HG03159 (cell line): ENCODE data around the gene ACER1.

Experiments
- ATAC-seq: cut with Tn5 transposase; IDR thresholded peaks from one replicate; pipeline ENCODE4 v1.9.1; 2021; ENCODE audit warnings: mild to moderate bottlenecking, moderate library complexity; ENCODE audit not compliant: unreplicated experiment

The ACER1 gene

GRCh38 chr19:6270076-6270745 lies 63.2 kb downstream of the ACER1 start:
- no peak for ATAC-seq

DNA sequence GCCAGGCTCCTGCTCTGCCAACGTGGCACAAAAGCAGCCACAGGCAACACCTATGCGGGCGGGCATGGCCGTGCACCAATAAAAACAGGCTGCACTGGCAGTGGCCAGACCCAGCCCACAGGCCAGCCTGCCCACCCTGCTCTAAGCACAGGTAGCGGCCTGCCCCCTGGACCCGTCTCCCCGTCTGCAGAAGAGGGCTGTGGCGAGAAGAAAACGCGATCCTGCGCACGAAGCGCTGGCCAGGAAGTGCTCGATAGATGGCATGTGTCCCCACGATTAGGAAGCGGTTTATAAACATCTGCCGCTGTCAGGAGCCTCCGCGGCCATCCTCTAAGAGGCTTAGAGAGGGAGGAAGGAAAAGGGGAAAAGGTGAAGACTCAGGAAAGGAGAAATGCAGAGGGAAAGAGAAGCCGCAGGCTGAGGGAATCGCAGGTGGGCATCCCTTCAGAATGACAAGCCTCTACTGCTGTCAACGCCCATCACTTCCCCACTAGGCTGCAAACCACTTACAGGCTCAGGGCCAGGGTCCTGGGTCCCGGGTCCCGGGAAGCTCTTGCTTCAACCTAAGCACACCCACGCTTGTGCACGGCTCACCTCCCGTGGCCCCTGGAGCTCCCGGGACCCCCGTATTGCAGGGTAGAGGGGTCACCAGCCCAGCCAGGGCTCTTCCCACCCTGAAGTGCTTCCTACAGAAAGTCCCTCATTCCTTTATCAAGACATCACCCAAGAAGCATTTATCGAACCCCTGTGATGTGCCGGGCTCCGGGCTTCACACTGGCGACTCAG lies 64.1 kb downstream of the ACER1 start:
- ATAC-seq = no peak

GRCh38 chr19:6268382-6268771 lies 65.0 kb downstream of the ACER1 start:
- ATAC-seq = no peak

GRCh38 chr19:6267552-6268381 lies 65.6 kb downstream of the ACER1 start:
- no peak for ATAC-seq

DNA sequence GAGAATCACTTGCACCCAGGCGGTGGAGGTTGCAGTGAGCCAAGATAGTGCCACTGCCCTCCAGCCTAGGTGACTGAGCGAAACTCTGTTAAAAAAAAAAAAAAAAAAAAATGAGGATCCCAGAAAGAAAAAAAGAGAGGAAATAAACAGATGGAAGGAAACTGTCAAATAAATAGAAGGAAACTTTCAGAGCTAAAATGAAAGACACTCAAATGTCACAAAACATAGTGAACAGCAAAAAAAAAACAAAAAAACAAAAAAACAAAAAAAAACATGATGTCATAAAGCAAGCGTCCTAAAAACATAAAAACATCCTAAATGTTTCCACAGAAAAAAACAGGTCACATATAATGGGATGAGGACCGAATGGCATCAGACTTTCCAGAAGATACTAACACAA lies 68.6 kb downstream of the ACER1 start:
- no peak for ATAC-seq

GRCh38 chr19:6263735-6264444 lies 69.5 kb downstream of the ACER1 start:
- ATAC-seq = no peak

DNA sequence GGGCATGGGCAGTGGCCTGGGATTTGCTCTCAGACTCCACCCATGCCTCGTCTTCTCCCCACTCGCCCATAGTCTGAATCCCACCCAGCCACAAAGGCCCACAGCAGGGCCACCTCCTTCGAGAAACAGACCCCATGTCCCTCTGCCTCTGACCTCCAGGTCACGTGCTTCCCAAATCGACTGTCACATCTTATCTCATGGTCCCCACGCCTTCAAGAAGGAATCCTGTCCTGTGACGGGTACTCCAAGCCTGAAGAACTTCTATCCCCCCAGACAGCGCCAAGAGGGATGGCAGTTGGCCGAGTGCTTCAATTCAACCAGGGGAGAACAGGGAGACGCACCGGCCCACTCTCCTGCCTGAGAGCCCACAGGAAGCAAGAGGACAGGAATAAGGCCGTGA lies 70.1 kb downstream of the ACER1 start:
- ATAC-seq = no peak

GRCh38 chr19:6262519-6262918 lies 70.9 kb downstream of the ACER1 start:
- ATAC-seq = no peak

- ATAC-seq = no peak
Measured at GRCh38 chr19:6261883-6262282, 71.5 kb downstream of the ACER1 start.

- ATAC-seq = no peak
Measured at GRCh38 chr19:6260912-6261650, 72.3 kb downstream of the ACER1 start.

DNA sequence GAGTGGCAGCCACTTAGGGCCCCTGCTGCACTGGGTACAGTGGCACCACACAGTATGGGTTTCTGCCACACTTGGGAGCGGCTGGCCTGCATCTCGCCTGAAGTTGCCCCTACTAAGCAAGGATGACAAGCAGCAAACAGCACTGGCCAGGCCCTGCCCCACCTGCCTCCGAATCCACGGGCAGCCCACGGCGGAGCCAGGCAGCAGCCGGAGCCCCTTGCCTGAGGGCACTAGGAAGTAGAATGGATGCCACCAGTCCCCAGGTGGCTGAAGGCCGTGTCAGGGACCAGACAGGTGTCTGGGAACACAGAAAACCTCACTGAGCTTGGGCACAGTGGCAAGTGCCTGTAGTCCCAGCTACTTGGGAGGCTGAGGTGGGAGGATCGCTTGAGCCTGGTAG lies 73.0 kb downstream of the ACER1 start:
- ATAC-seq = no peak

DNA sequence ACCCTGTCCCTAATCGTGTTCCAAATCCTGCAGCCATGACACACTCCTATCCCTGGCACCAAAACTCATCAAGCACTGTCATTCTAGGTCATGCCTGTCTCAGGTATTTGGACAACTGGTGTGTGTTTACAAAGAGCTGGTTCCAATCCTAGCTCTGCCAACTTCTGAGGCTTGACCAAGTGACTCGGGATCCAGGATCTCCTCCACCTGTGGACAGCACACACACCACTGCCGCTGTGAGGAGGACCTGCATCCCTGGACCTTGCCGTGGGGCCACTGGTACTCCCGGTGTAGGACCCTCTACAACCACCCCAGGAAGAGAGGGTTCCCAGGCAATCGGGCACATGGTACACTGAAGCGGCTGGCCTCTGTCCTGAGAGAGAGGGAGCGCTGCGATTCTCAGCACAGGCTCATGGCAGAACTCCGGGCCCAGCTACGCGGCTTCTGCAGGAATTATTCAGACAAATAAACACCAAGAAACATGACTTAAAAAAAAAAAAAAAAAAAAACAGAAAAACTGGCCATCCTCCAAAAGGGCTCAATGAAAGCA lies 74.0 kb downstream of the ACER1 start:
- ATAC-seq = no peak

DNA sequence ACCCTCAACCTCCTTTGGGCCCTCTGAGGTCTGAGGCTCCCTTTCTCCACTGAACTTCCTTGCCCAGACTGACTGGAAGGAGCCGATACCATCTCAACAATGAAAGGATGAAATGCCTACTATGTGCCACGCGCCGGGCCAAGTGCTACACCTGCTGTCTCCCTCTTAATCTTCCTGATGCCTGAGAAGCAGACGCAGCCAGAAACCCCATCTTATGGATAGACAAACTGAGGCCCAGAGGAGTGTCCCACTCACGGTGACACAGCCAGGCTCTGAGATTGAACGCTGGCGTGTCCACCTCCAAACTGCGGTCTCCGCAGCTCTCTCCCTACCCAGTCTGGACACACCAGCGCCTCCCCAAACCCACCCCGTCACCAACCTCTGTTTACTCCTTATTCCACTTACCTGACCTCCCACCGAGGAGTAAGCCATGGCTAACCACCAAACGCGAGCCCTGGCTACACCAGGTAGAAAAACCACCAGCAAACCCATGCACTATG lies 74.5 kb downstream of the ACER1 start:
- no peak for ATAC-seq
